ENCODE results near the gene KIRREL2. TPM values are rescaled to one million over a fixed set of nuclear protein-coding genes. Genes with fewer than 3 reads are reported as not detected.

Gene KIRREL2
- polyA plus RNA-seq, 3 donors: not detected

GRCh38 chr19:35901055-35901644 is 44.4 kb downstream of the KIRREL2 start:
- H3K27ac Mint-ChIP-seq: peak overlapping the region; percentile 96 to 100 (median 100)

More at GRCh38 chr19:35901055-35901644, 44.4 kb downstream of the KIRREL2 start:
- Histone ChIP-seq H3K4me1 (ENCODE audit: control insufficient read depth in 1 of 2, insufficient read depth in 2 of 2, low read length in 2 of 2) (peaks cover 69 to 80% of the 10 kb centered on the region in 2 donors), H3K4me3 (replicated peaks in 1 of 3; ENCODE audit: low read depth in 2 of 3, low read length in 3 of 3) (peak overlapping the region; percentile 80 to 99 (median 97)), H3K36me3 (replicated peaks in 1 of 2; ENCODE audit: control insufficient read depth in 1 of 2, insufficient read depth in 2 of 2, low read length in 2 of 2) (peaks cover 25 to 26% of the 10 kb centered on the region in 2 donors), H3K27me3 (ENCODE audit: control insufficient read depth in 2 of 2, insufficient read depth in 2 of 2, low read length in 2 of 2) (no peaks in the 10 kb centered on the region), H3K4me2 (replicated peaks; ENCODE audit: extremely low read depth, low read length, poor library complexity, severe bottlenecking) (peak overlapping the region; percentile 100), H3K9me3 (replicated peaks in 1 of 2; ENCODE audit: control insufficient read depth in 1 of 2, insufficient read depth in 1 of 2, low read length in 2 of 2) (no peaks in the 10 kb centered on the region), H4K20me1 (ENCODE audit: insufficient read depth, low read length) (peaks cover 35% of the 10 kb centered on the region), H2AFZ (ENCODE audit: insufficient read depth, low read depth, low read length, poor library complexity, severe bottlenecking) (no peak overlapping the region), H3K79me2 (ENCODE audit: insufficient read depth, low read length) (peaks cover 95% of the 10 kb centered on the region), H3K27ac (ENCODE audit: low read depth in 1 of 2, low read length in 2 of 2) (peak overlapping the region; percentile 95 to 98), H3K9ac (ENCODE audit: insufficient read depth, low read length, poor library complexity, severe bottlenecking) (peak overlapping the region; percentile 84)
- Mint-ChIP-seq H3K4me3 (peak overlapping the region; percentile 97 to 98), H3K27me3 (ENCODE audit: low read depth in 3 of 3) (peaks cover 0 to 10% (median 0%) of the 10 kb centered on the region in 3 donors), H3K4me1 (peaks cover 59% of the 10 kb centered on the region), H3K9me3 (peaks cover 0 to 4% (median 0%) of the 10 kb centered on the region in 7 donors), H3K36me3 (peaks cover 40 to 43% of the 10 kb centered on the region in 2 donors)
- no peak for TF ChIP-seq CTCF (IDR thresholded peaks at IDR 0.05)
- 89% methylated on average over 1 of the region's 2 CpGs for WGBS (ENCODE audit: insufficient coverage)
- intact Hi-C loops (cut with micrococcal nuclease): loop anchor here (2.0 to 10.0 kb wide), 5 partner anchors 30 to 456 kb away; partner anchors contain the start of genes FFAR2 (in 1 of the 2), IGFLR1 (in 1 of the 2), LIN37 (in 1 of the 2) and OVOL3 (in 1 of the 2)
- no peak for DNase-seq

Data from CD14-positive monocyte (primary cell).